ENCODE results near the gene LHFPL2.

DNA sequence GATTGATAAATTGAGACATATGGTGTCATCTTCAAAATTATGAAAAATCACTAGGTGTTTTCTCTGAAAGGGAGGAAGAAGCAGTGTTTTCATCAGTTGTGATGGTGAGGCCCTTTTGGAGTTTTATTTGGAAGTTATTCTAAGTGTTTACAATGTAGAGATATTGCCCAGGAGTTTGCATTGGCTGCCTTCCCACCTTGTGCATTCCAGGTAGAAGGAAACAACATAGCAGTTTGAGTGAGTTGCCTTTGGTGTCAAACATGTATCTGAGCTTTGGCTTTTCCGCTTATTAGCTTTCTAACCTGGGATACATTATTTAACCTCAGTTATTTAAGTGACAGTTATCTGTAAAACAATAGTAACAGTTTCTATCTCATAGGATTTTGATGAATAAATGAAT lies 165.6 kb downstream of the LHFPL2 start:
- TF ChIP-seq, protein P1, sequence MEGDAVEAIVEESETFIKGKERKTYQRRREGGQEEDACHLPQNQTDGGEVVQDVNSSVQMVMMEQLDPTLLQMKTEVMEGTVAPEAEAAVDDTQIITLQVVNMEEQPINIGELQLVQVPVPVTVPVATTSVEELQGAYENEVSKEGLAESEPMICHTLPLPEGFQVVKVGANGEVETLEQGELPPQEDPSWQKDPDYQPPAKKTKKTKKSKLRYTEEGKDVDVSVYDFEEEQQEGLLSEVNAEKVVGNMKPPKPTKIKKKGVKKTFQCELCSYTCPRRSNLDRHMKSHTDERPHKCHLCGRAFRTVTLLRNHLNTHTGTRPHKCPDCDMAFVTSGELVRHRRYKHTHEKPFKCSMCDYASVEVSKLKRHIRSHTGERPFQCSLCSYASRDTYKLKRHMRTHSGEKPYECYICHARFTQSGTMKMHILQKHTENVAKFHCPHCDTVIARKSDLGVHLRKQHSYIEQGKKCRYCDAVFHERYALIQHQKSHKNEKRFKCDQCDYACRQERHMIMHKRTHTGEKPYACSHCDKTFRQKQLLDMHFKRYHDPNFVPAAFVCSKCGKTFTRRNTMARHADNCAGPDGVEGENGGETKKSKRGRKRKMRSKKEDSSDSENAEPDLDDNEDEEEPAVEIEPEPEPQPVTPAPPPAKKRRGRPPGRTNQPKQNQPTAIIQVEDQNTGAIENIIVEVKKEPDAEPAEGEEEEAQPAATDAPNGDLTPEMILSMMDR (IDR thresholded peaks at IDR 0.05) = no peak
- TF ChIP-seq POLR2A (IDR thresholded peaks at IDR 0.05) (no peak), EP300 (IDR thresholded peaks at IDR 0.05) (no peak)
